Adrenal gland (tissue), 12 donors: Measurements from ENCODE around the gene PTTG1IP. TPM values are rescaled to one million over a fixed set of nuclear protein-coding genes. Genes with fewer than 3 reads are reported as not detected.
"Not testable (repeated sequence)": the region's sequence is repeated elsewhere in the genome, so short reads cannot be mapped to it uniquely, and the experiment has no call there.

Source experiments
- DNase-seq, 7 donors: peaks; one replicate each; pipeline ENCODE4 v3.0.0-alpha.2; 2019 to 2020
- H3K27ac ChIP-seq, 5 donors: fragments of 200-600 bp; sonication (generic) in 4 of 5; 1 replicate in 3 of 5; 2 replicates in 2 of 5; pipeline versions ENCODE4 v1.5.1 to v1.8.0; 2016 to 2020; ENCODE audit warnings: mild to moderate bottlenecking in 1 of 5
- H3K27me3 ChIP-seq: fragments of 200-600 bp; 2 replicates; pipeline ENCODE4 v1.8.0; 2021
- H3K36me3 ChIP-seq, 2 donors: fragments of 200-600 bp; replicated peaks in 1 of 2; 1 replicate in 1 of 2; 2 replicates in 1 of 2; pipeline versions ENCODE4 v1.5.1 to v1.8.0; 2018 to 2022
- H3K4me1 ChIP-seq, 2 donors: fragments of 200-600 bp; replicated peaks in 1 of 2; 1 replicate in 1 of 2; 2 replicates in 1 of 2; pipeline versions ENCODE4 v1.5.1 to v1.8.0; 2018 to 2021
- H3K4me3 ChIP-seq, 4 donors: fragments of 200-600 bp; sonication (generic) in 3 of 4; one replicate each; pipeline ENCODE4 v1.5.1; 2016 to 2018
- H3K9me3 ChIP-seq, 3 donors: fragments of 200-600 bp; sonication (generic) in 1 of 3; replicated peaks in 1 of 3; 1 replicate in 2 of 3; 2 replicates in 1 of 3; pipeline versions ENCODE4 v1.5.1 to v1.8.0; 2016 to 2021
- POLR2A ChIP-seq, 2 donors: fragments of 450-650 bp; IDR thresholded peaks; one replicate each; pipeline ENCODE4 v1.6.1; 2017; ENCODE audit warnings: antibody characterized with exemption in 2 of 2, mild to moderate bottlenecking in 2 of 2, moderate library complexity in 1 of 2
- WGBS, 4 donors: extraction: QIAGEN DNeasy Blood & Tissue Kit in 2 of 4; methylation state at CpG; one replicate each; pipeline versions ENCODE4 v1.1.5 to v1.1.7; 2013 to 2017; 5-methylcytosine and 5-hydroxymethylcytosine counted together
- intact Hi-C, 2 donors: fragments of 100-400 bp; cut with DNase I; formaldehyde crosslinking; loops; one replicate each; pipeline versions ENCODE4 v1.14.1 to v1.15.0; 2022 to 2023
- polyA plus RNA-seq, 3 donors: library from polyadenylated mRNA; stranded (reverse); fragments of 200-250 nt in 2 of 3; fragments of 350-450 nt in 1 of 3; fragmentation: Illumina TruSeq in 1 of 3; extraction: RNeasy Lipid Tissue Mini Kit (QIAGEN cat#74804) in 1 of 3; gene quantifications; one replicate each; pipeline ENCODE4 v1.2.3, GENCODE V29; 2013 to 2014
- total RNA-seq, 9 donors: library from RNA; depleted of rRNA in 4 of 9; stranded (reverse); fragments of >200 nt in 4 of 9; fragments of 120-200 nt in 1 of 9; fragmentation: NEBNext Ultra II Directional in 1 of 9; extraction: Animal tissue kit (Norgen Biotek cat#: 25700) in 1 of 9; gene quantifications; one replicate each; pipeline versions ENCODE4 v1.1.0 to v1.2.4, GENCODE V29; 2013 to 2023
- TF ChIP-seq, protein P1 (sequence below), 6 experiments: fragments of 450-650 bp in 4 of 6; fragments of 200-600 bp in 2 of 6; sonication (generic) in 1 of 6; IDR thresholded peaks; 1 replicate in 5 of 6; 2 replicates in 1 of 6; pipeline versions ENCODE4 v1.5.1 to v1.8.0; 2016 to 2021; ENCODE audit warnings: antibody characterized with exemption in 6 of 6, mild to moderate bottlenecking in 2 of 6, moderate library complexity in 1 of 6
- donor health status: healthy with polysubstance abuse.
- donor health status: Bipolar disorder and iron deficiency.
- donor health status: DM: yes; HTN: yes; CAD: no.
- donor health status: DM: no; HTN: no; CAD: no.
- donor health status: DM: no; HTN: no; CAD: no.
- donor health status: DM: yes; HTN: yes; CAD: no.

Gene PTTG1IP
- total and polyA plus RNA-seq, 12 donors, result 110 to 467 (median 215) TPM

DNA sequence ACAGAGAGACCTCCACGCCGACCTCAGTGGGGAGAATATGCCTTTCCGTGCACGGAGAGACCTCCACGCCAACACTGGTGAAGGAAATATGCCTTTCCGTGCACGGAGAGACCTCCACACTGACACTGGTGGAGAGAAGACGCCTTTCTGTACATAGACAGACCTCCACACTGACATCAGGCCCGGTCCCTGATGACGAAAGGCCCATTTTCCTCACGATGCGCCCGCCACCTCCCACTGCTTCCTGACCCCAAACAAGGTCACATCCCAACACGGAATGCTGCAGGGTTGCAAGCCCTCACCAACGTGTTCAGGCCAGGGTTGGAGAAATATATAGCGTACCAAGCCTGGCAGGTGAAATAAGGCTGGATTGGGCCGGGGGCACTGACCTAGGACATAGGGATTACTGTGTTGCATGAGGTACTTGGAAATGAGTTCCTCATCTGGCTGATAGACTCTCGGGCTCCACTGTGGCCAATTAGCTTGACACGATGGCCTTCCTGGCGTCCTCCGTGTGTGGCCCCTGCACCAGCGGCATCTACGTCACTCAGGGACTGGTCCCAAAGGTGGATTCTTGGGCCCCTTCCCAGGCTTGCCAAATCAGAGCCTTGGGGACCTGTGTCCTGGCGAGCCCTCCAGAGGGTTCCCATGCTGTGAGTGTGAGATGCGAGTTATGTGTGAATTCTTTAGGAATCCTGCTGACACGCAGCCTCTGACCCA is 39.1 kb downstream of the PTTG1IP start:
- TF ChIP-seq, protein P1, sequence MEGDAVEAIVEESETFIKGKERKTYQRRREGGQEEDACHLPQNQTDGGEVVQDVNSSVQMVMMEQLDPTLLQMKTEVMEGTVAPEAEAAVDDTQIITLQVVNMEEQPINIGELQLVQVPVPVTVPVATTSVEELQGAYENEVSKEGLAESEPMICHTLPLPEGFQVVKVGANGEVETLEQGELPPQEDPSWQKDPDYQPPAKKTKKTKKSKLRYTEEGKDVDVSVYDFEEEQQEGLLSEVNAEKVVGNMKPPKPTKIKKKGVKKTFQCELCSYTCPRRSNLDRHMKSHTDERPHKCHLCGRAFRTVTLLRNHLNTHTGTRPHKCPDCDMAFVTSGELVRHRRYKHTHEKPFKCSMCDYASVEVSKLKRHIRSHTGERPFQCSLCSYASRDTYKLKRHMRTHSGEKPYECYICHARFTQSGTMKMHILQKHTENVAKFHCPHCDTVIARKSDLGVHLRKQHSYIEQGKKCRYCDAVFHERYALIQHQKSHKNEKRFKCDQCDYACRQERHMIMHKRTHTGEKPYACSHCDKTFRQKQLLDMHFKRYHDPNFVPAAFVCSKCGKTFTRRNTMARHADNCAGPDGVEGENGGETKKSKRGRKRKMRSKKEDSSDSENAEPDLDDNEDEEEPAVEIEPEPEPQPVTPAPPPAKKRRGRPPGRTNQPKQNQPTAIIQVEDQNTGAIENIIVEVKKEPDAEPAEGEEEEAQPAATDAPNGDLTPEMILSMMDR (IDR thresholded peaks at IDR 0.05), result no peak
- TF ChIP-seq POLR2A (IDR thresholded peaks at IDR 0.05), result no peak
- intact Hi-C loops, result no loop called here
- peaks cover 4 to 5% of the 10 kb centered on the region in 2 donors for H3K4me1 ChIP-seq
- H3K36me3 ChIP-seq, result no peaks in the 10 kb centered on the region
- 81 to 89% (median 84%) methylated on average over 16 to 26 of the region's 26 CpGs for WGBS, 4 donors
- H3K9me3 ChIP-seq, result no peaks in the 10 kb centered on the region
- DNase-seq, result peak in 1 of 7 donors; percentile 39
- H3K4me3 ChIP-seq, result no peak overlapping the region
- no peaks in the 10 kb centered on the region for H3K27me3 ChIP-seq
- no peak overlapping the region for H3K27ac ChIP-seq

DNA sequence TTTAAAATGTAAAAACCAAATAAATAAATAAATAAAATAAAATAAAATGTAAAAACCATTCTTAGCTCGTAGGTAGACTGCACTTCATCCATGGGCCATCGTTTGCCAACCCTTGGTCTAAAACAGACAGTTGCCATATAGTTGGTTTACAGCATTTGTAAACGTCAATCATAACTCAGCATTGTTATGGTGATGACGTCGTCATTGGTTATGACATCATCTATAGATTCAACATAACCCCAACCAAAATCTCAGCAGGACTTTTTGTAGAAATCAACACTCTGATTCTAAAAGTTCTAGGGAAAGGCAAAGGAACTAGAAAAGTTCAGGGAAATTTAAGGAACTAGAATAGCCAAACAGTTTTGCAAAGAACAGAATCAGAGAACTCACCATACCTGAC is 39.8 kb downstream of the PTTG1IP start:
- Histone ChIP-seq H3K36me3 (no peaks in the 10 kb centered on the region), H3K4me1 (peaks cover 4 to 5% of the 10 kb centered on the region in 2 donors), H3K9me3 (no peaks in the 10 kb centered on the region), H3K27me3 (no peaks in the 10 kb centered on the region), H3K27ac (no peak overlapping the region), H3K4me3 (no peak overlapping the region)
- TF ChIP-seq POLR2A (IDR thresholded peaks at IDR 0.05), result no peak
- TF ChIP-seq, protein P1 (IDR thresholded peaks at IDR 0.05), result no peak
- 77 to 88% (median 86%) methylated on average over 5 of the region's 5 CpGs for WGBS, 4 donors
- intact Hi-C loops, result no loop called here
- no peak for DNase-seq

DNA sequence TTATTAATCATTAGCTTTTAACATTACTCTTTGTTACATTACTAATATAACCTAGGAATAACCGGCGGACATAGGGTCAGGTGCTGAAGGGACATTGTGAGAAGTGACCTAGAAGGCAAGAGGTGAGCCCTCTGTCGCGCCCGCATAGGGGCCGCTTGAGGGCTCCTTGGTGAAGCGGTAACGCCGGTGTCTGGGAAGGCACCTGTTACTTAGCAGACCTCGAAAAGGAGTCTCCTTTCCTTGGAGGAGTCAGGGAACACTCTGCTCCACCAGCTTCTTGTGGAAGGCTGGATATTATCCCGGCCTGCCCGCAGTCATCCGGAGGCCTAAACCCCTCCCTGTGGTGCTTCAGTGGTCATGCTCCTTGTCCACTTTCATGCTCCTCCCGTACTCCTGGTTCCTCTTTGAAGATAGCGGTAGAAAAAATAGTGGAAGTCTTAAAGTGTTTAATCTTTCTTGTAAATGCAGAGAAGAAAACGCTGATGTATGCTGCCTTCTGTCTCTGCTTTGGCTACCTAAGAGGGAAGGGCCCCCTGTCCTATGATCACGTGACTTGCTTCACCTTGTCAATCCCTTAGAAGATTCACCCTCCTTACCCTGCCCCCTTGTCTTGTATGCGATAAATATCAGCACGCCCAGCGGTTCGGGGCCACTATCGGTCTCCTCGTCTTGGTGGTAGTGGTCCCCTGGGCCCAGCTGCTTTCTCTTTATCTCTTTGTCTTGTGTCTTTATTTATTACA is 40.8 kb downstream of the PTTG1IP start:
- H3K36me3 ChIP-seq, H3K4me1 ChIP-seq, intact Hi-C loops, H3K27ac ChIP-seq, H3K9me3 ChIP-seq, H3K4me3 ChIP-seq, H3K27me3 ChIP-seq: not testable (repeated sequence)
- 80 to 89% (median 87%) methylated on average over 23 of the region's 23 CpGs for WGBS, 4 donors
- DNase-seq, result peak in 1 of 7 donors; percentile 8

DNA sequence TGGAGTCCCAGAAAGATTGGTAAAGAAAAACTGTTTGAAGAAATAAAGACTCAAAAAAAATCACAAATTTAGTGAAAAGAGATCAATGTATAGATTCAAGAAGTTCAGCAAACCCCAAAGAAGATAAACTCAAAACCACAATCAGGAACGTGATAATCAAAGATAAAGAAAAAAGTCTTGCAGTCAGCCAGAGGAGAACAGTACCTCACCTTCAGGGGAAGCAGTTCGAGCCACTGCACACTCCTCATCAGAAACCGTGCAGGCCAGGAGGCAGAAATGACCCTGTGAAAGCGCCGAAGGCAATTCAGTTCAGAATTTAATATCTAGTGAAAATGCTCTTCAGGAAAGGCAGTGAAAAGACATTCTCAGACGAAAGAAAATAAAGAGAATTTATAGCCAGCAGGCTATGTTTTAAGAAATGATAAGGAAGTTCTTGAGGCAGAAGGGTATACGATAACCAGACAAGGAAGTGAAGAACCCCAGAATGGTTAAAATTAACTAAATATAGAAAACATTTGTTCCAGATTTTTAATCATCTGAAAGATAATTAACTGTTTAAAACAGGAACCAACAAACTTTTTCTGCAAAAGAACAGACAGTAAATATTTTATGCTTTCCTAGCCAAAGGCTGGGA is 42.1 kb downstream of the PTTG1IP start:
- DNase-seq, result no peak
- WGBS, 4 donors, result 46 to 51% (median 48%) methylated on average over 7 of the region's 7 CpGs
- Histone ChIP-seq H3K27ac (no peak overlapping the region), H3K4me1 (peaks cover under 1% of the 10 kb centered on the region in 2 donors), H3K27me3 (no peaks in the 10 kb centered on the region), H3K36me3 (no peaks in the 10 kb centered on the region), H3K9me3 (no peaks in the 10 kb centered on the region), H3K4me3 (no peak overlapping the region)
- no peak for TF ChIP-seq POLR2A (IDR thresholded peaks at IDR 0.05)
- TF ChIP-seq, protein P1 (IDR thresholded peaks at IDR 0.05), result no peak
- intact Hi-C loops, result no loop called here
